ENCODE measurements around the gene PDE10A.
"Not testable (repeated sequence)": the region's sequence is repeated elsewhere in the genome, so short reads cannot be mapped to it uniquely, and the experiment has no call there.

PDE10A gene

DNA sequence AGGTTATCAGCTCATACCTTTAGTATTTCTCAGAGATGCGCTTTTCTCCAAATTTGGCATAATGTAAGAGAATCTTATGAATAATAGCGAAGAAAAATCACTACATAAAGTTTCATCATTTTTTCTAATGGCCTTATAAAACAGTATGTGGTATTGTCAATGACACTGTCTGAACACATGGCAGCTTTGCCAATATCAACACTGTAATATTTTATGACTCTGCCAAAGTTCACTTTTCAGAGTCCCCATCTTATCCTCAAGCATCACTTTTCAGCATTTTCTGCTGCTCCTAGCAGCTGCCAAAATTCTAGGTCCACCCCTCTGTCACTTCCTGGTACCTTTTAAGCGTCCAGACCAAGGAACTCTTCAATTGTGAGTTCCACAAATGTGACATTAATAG lies 182.1 kb downstream of the PDE10A start:
- TF ChIP-seq, protein P1, sequence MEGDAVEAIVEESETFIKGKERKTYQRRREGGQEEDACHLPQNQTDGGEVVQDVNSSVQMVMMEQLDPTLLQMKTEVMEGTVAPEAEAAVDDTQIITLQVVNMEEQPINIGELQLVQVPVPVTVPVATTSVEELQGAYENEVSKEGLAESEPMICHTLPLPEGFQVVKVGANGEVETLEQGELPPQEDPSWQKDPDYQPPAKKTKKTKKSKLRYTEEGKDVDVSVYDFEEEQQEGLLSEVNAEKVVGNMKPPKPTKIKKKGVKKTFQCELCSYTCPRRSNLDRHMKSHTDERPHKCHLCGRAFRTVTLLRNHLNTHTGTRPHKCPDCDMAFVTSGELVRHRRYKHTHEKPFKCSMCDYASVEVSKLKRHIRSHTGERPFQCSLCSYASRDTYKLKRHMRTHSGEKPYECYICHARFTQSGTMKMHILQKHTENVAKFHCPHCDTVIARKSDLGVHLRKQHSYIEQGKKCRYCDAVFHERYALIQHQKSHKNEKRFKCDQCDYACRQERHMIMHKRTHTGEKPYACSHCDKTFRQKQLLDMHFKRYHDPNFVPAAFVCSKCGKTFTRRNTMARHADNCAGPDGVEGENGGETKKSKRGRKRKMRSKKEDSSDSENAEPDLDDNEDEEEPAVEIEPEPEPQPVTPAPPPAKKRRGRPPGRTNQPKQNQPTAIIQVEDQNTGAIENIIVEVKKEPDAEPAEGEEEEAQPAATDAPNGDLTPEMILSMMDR (conservative IDR thresholded peaks at IDR 0.05; ENCODE audit: control insufficient read depth, insufficient read depth, low read depth, low read length), result no peak
- H3K4me3 ChIP-seq (ENCODE audit: control insufficient read depth, low read depth, low read length), result no peak overlapping the region
- DNase-seq (ENCODE audit: low read depth), result no peak

DNA sequence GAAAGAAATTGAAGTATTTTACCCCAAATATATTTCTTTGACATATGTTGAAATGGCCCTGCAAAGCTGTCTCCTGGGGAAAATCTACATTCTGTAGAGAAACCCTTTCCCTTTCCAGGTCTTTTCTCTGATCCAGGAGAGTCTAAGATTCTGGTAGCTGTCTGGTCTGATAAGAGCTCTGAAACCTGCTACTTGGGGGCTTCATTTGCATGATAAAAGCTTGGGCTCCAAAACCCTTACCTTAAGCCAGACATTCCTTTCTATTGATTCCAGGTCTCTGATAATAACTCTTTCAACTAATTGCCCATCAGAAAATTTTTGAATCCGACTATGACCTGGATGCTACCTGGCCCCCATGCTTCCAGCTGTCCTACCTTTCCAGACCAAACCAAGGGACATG lies 184.5 kb downstream of the PDE10A start:
- DNase-seq (ENCODE audit: low read depth), result no peak
- TF ChIP-seq, protein P1 (conservative IDR thresholded peaks at IDR 0.05; ENCODE audit: control insufficient read depth, insufficient read depth, low read depth, low read length), result no peak
- no peak overlapping the region for H3K4me3 ChIP-seq (ENCODE audit: control insufficient read depth, low read depth, low read length)

DNA sequence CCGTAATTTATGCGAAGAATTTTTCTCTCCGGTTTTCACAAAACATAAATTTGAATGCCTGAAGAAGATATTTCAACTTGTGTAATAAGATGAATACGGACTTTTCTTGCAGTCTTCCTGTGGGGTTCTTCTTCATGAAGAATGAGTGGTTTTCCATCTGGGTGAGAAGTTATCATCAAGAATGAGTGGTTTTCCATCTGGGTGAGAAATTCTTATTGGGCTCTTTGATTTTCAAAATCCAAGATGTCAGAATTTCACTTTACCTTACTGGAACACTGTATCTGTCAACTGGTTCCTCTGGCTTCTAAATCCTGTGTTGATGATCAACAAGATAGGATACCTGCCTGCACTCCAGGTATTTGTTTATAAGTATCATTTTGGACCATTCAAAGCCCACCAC lies 193.6 kb downstream of the PDE10A start:
- DNase-seq (ENCODE audit: low read depth), result no peak
- no peak overlapping the region for H3K4me3 ChIP-seq (ENCODE audit: control insufficient read depth, low read depth, low read length)
- TF ChIP-seq, protein P1 (conservative IDR thresholded peaks at IDR 0.05; ENCODE audit: control insufficient read depth, insufficient read depth, low read depth, low read length), result no peak

DNA sequence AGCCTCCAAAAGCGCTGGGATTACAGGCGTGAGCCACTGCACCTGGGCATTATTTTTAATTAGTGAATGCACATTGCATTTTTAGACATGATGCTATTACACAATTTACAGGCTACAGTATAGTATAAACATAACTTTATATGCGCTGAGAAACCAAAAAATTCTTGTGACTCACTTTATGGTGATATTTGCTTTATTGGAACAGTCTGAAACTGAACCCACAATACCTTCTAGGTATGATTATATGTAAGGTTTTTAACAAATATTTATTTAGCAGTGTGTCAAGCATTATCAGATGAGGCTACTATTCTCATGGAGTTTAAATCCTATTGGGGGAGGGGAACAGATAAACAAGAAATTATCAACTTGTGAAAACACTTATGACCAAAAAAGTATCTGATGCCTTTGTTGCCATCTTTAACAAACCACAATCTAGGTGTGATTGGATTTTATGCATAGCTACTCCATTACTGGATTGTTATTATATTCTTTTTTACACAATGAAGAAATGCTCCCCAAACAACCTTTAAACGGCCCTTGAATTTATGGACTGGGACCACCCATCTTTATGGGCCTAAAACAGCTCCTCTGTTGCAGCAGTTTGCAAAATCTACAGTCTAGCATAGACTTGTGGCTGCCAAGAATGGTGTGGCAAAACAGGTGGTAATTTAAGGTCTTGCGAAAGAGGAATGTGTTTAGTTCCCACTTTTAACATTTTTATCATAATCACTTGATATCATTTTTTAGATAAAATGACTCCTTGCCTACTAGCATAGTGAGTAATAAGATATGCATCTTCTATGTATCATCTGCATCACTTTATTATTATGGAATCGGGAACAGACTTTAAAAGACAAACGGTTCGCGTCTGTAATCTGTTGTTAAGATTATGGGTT lies 194.5 kb downstream of the PDE10A start:
- DNase-seq (ENCODE audit: low read depth), result no peak
- TF ChIP-seq, protein P1 (conservative IDR thresholded peaks at IDR 0.05; ENCODE audit: control insufficient read depth, insufficient read depth, low read depth, low read length), result no peak
- H3K4me3 ChIP-seq (ENCODE audit: control insufficient read depth, low read depth, low read length), result no peak overlapping the region

DNA sequence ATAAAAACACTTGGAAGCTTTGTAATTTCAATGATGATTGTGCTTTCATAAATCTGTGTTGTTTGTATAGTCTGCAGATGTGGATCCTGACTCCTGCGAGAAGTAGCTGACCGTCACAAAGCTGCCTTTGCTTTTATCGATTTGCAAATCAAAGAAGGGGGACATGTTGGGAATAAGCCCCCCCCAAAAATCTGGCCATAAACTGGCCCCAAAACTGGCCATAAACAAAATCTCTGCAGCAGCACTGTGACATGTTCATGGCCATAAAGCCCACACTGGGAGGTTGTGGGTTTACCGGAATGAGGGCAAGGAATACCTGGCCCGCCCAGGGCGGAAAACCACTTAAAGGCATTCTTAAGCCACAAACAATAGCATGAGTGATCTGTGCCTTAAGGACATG lies 199.5 kb downstream of the PDE10A start:
- not testable (repeated sequence) for DNase-seq (ENCODE audit: low read depth)

DNA sequence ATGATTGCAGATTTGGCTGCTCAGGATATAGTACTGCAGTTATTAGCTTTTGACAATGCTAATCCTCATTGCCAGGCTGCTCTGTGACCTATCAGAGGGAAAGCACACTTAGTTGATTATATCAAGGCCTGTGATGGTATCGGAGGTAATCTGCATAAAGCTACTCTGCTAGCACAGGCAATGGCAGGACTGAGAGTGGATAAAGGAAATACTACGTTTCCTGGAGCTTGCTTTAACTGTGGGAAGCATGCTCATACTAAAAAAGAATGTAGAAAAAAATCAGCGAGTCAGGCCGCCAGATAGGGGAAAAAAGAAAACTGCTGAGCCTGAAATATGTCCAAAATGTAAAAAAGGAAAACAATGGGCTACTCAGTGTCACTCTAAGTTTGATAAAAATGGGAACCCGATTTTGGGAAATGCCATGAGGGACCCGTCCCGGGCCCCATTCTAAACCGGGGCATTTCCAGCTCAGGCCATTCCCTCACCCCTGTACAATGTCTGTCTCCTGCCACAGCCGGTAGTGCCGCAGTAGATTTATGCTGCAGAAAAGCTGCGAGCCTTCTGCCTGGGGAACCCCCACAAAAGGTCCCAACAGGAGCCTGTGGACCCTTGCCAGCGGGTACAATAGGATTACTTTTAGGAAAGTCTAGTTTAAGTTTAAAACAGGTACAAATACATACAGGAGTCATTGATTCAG lies 203.3 kb downstream of the PDE10A start:
- DNase-seq (ENCODE audit: low read depth); H3K4me3 ChIP-seq (ENCODE audit: control insufficient read depth, low read depth, low read length): not testable (repeated sequence)

More for the DNA sequence above, 199.5 kb downstream of the PDE10A start:
- H3K4me3 ChIP-seq (ENCODE audit: control insufficient read depth, low read depth, low read length), result not testable (repeated sequence)

DNA sequence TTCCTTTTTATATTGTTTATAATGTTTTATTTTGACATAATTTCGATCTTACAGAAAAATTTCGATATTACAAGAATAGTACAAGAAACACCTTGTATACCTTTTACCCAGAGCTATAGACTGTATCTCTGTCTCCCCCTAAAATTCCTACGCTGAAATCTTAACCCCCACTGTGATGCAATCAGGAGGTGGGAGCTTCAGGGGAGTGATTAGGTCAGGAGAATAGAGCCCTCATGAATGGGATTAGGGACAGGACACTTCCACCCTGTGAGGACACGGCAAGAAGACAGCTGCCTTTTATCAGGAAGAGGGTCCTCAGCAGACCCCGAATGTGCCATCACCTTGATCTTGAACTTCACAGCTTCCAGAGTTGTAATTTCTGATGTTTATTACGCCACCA lies 204.9 kb downstream of the PDE10A start:
- DNase-seq (ENCODE audit: low read depth), result no peak
- TF ChIP-seq, protein P1 (conservative IDR thresholded peaks at IDR 0.05; ENCODE audit: control insufficient read depth, insufficient read depth, low read depth, low read length), result no peak
- no peak overlapping the region for H3K4me3 ChIP-seq (ENCODE audit: control insufficient read depth, low read depth, low read length)

Data from fibroblast of mammary gland (primary cell).